Measurements from ENCODE around the gene PRMT2. TPM values are rescaled to one million over a fixed set of nuclear protein-coding genes. Genes with fewer than 3 reads are reported as not detected.

Gene PRMT2
- total and polyA plus RNA-seq, 2 experiments from 2014 or later: 79.7 to 108 TPM

- H3K4me3 ChIP-seq: no peak overlapping the region
- H3K9me2 ChIP-seq (replicated peaks; ENCODE audit: insufficient read depth): no peaks in the 10 kb centered on the region
- peak; percentile 19 for DNase-seq (ENCODE audit: low spot score)
- H3K9me3 ChIP-seq (ENCODE audit: low read depth): no peaks in the 10 kb centered on the region
- no peaks in the 10 kb centered on the region for H3K27me3 ChIP-seq
- H3K27ac ChIP-seq: no peak overlapping the region
- H4K20me1 ChIP-seq (ENCODE audit: insufficient read depth, poor library complexity, severe bottlenecking): no peaks in the 10 kb centered on the region
- no peaks in the 10 kb centered on the region for H3K36me3 ChIP-seq (replicated peaks; ENCODE audit: insufficient read depth, low read depth)
- H3K79me2 ChIP-seq: no peaks in the 10 kb centered on the region
- no peak overlapping the region for H3K4me2 ChIP-seq
- H3K4me1 ChIP-seq (ENCODE audit: insufficient read depth): no peaks in the 10 kb centered on the region
- 55% methylated on average over 4 of the region's 4 CpGs for WGBS (ENCODE audit: low lambda C conversion rate, missing lambda C conversion rate)
- no peak for TF ChIP-seq EZH2phosphoT487 (IDR thresholded peaks at IDR 0.05; ENCODE audit: low read depth, severe bottlenecking, unreplicated experiment)
- no peak for TF ChIP-seq EZH2 (IDR thresholded peaks at IDR 0.05; ENCODE audit: borderline replicate concordance)
- no peak for TF ChIP-seq CTCF (IDR thresholded peaks at IDR 0.05; ENCODE audit: poor library complexity)
- H2AFZ ChIP-seq: no peak overlapping the region
Measured at GRCh38 chr21:46622226-46622625, 13.2 kb upstream of the PRMT2 start.

GRCh38 chr21:46624050-46624449, 11.4 kb upstream of the PRMT2 start:
- H3K4me1 ChIP-seq (ENCODE audit: insufficient read depth): no peaks in the 10 kb centered on the region
- H3K4me2 ChIP-seq: no peak overlapping the region
- H3K36me3 ChIP-seq (replicated peaks; ENCODE audit: insufficient read depth, low read depth): no peaks in the 10 kb centered on the region
- H3K79me2 ChIP-seq: no peaks in the 10 kb centered on the region
- H3K27ac ChIP-seq: no peak overlapping the region
- no peaks in the 10 kb centered on the region for H3K9me3 ChIP-seq (ENCODE audit: low read depth)
- H2AFZ ChIP-seq: no peak overlapping the region
- no peaks in the 10 kb centered on the region for H3K9me2 ChIP-seq (replicated peaks; ENCODE audit: insufficient read depth)
- no peaks in the 10 kb centered on the region for H4K20me1 ChIP-seq (ENCODE audit: insufficient read depth, poor library complexity, severe bottlenecking)
- no peak for DNase-seq (ENCODE audit: low spot score)
- 88% methylated on average over 16 of the region's 16 CpGs for WGBS (ENCODE audit: low lambda C conversion rate, missing lambda C conversion rate)
- H3K27me3 ChIP-seq: no peaks in the 10 kb centered on the region
- no peak overlapping the region for H3K4me3 ChIP-seq
- no peak for TF ChIP-seq EZH2 (IDR thresholded peaks at IDR 0.05; ENCODE audit: borderline replicate concordance)
- TF ChIP-seq EZH2phosphoT487 (IDR thresholded peaks at IDR 0.05; ENCODE audit: low read depth, severe bottlenecking, unreplicated experiment): no peak

GRCh38 chr21:46625759-46626158, 9.7 kb upstream of the PRMT2 start:
- Histone ChIP-seq H3K36me3 (replicated peaks; ENCODE audit: insufficient read depth, low read depth) (no peaks in the 10 kb centered on the region), H3K27ac (no peak overlapping the region), H3K4me2 (no peak overlapping the region), H3K4me3 (no peak overlapping the region), H3K27me3 (no peaks in the 10 kb centered on the region), H4K20me1 (ENCODE audit: insufficient read depth, poor library complexity, severe bottlenecking) (no peaks in the 10 kb centered on the region), H3K9me3 (ENCODE audit: low read depth) (no peaks in the 10 kb centered on the region), H3K4me1 (ENCODE audit: insufficient read depth) (no peaks in the 10 kb centered on the region), H2AFZ (no peak overlapping the region), H3K79me2 (no peaks in the 10 kb centered on the region), H3K9me2 (replicated peaks; ENCODE audit: insufficient read depth) (no peaks in the 10 kb centered on the region)
- WGBS (ENCODE audit: low lambda C conversion rate, missing lambda C conversion rate): 90% methylated on average over 1 of the region's 1 CpG
- no peak for TF ChIP-seq CTCF (IDR thresholded peaks at IDR 0.05; ENCODE audit: poor library complexity)
- DNase-seq (ENCODE audit: low spot score): no peak

- H4K20me1 ChIP-seq (ENCODE audit: insufficient read depth, poor library complexity, severe bottlenecking): no peaks in the 10 kb centered on the region
- H3K9me3 ChIP-seq (ENCODE audit: low read depth): no peaks in the 10 kb centered on the region
- H3K4me2 ChIP-seq: no peak overlapping the region
- TF ChIP-seq EZH2 (IDR thresholded peaks at IDR 0.05; ENCODE audit: borderline replicate concordance) (no peak), CTCF (IDR thresholded peaks at IDR 0.05; ENCODE audit: poor library complexity) (no peak), EZH2phosphoT487 (IDR thresholded peaks at IDR 0.05; ENCODE audit: low read depth, severe bottlenecking, unreplicated experiment) (no peak)
- H3K27me3 ChIP-seq: no peaks in the 10 kb centered on the region
- WGBS (ENCODE audit: low lambda C conversion rate, missing lambda C conversion rate): 96% methylated on average over 7 of the region's 7 CpGs
- H2AFZ ChIP-seq: no peak overlapping the region
- H3K27ac ChIP-seq: no peak overlapping the region
- no peak overlapping the region for H3K4me3 ChIP-seq
- DNase-seq (ENCODE audit: low spot score): no peak
- H3K4me1 ChIP-seq (ENCODE audit: insufficient read depth): no peaks in the 10 kb centered on the region
- H3K36me3 ChIP-seq (replicated peaks; ENCODE audit: insufficient read depth, low read depth): no peaks in the 10 kb centered on the region
- no peaks in the 10 kb centered on the region for H3K79me2 ChIP-seq
- no peaks in the 10 kb centered on the region for H3K9me2 ChIP-seq (replicated peaks; ENCODE audit: insufficient read depth)
Measured at GRCh38 chr21:46626536-46626935, 8.9 kb upstream of the PRMT2 start.
